K562 (cell line): ENCODE results near the gene SPIRE1. TPM values are rescaled to one million over a fixed set of nuclear protein-coding genes. Genes with fewer than 3 reads are reported as not detected.

ENCODE experiments used
- ATF2 ChIP-seq: sonication (generic); formaldehyde crosslinking; IDR thresholded peaks from 2 replicates; pipeline ENCODE4 v1.8.1; 2022; ENCODE audit warnings: missing genetic modification reagents
- FOXA1 ChIP-seq: fragments of 450-650 bp; IDR thresholded peaks from 2 replicates; pipeline ENCODE4 v1.6.1; 2016; ENCODE audit warnings: mild to moderate bottlenecking, borderline replicate concordance
- PML ChIP-seq: IDR thresholded peaks from 2 replicates; pipeline ENCODE4 v1.6.1; 2012; ENCODE audit warnings: low read length, inconsistent platforms
- POU5F1 ChIP-seq: fragments of 150-350 bp; IDR thresholded peaks from 2 replicates; pipeline ENCODE4 v1.6.1; 2014; ENCODE audit warnings: borderline replicate concordance, low read length, low read depth, mild to moderate bottlenecking; ENCODE audit not compliant: partially characterized antibody
- PURB ChIP-seq: sonication (generic); formaldehyde crosslinking; IDR thresholded peaks from 2 replicates; pipeline ENCODE4 v1.9.0; 2021; ENCODE audit warnings: low read depth, mild to moderate bottlenecking, missing genetic modification reagents
- PYGO2 ChIP-seq: fragments of 450-650 bp; IDR thresholded peaks from 2 replicates; pipeline ENCODE4 v1.6.1; 2016; ENCODE audit warnings: mild to moderate bottlenecking, missing genetic modification characterization, moderate library complexity, missing compliant biosample characterization
- RNF219 ChIP-seq: fragments of 250-450 bp; sonication (Bioruptor Pico); IDR thresholded peaks from 2 replicates; pipeline ENCODE4 v1.5.0; 2022; ENCODE audit warnings: mild to moderate bottlenecking
- U2AF1 ChIP-seq: fragments of 200-400 bp; formaldehyde crosslinking; optimal IDR thresholded peaks from 2 replicates; pipeline ENCODE3; 2017; ENCODE audit warnings: mild to moderate bottlenecking, low read depth, low read length, moderate library complexity
- ZBTB40 ChIP-seq, 2 experiments: fragments of 450-650 bp in 1 of 2; sonication (generic) in 1 of 2; formaldehyde crosslinking in 1 of 2; IDR thresholded peaks; 2 replicates each; pipeline versions ENCODE4 v1.7.1 to v1.9.0; 2016 to 2022; ENCODE audit warnings: inconsistent platforms in 1 of 2, mild to moderate bottlenecking in 1 of 2, missing genetic modification reagents in 1 of 2
- ZBTB8A ChIP-seq: fragments of 450-650 bp; IDR thresholded peaks from 2 replicates; pipeline ENCODE4 v1.6.1; 2018; ENCODE audit warnings: mild to moderate bottlenecking, moderate library complexity; ENCODE audit not compliant: partially characterized antibody
- ZBTB9 ChIP-seq: fragments of 450-650 bp; formaldehyde crosslinking; IDR thresholded peaks from 2 replicates; pipeline ENCODE4 v1.4.0; 2020; ENCODE audit warnings: mild to moderate bottlenecking, moderate library complexity
- ZNF121 ChIP-seq: sonication (generic); formaldehyde crosslinking; conservative IDR thresholded peaks from 2 replicates; pipeline ENCODE4 v1.8.0; 2022; ENCODE audit warnings: missing genetic modification reagents
- polyA plus RNA-seq, 8 experiments: library from polyadenylated mRNA; depleted of rRNA in 4 of 8; stranded (reverse) in 5 of 8; unstranded in 3 of 8; fragments of >200 nt; fragmentation: Nextera tagmentation in 2 of 8; fragmentation: Illumina TruSeq in 1 of 8; extraction: Ambion mirVana in 2 of 8; extraction: Trizol in 1 of 8; gene quantifications; 2 replicates each; pipeline versions ENCODE4 v1.2.1 to v1.2.3, GENCODE V29; 2011 to 2014; ENCODE audit warnings: inconsistent platforms in 1 of 8, missing spikeins in 1 of 8
- total RNA-seq, 7 experiments: library from RNA; depleted of rRNA in 6 of 7; stranded (reverse); fragments of >200 nt in 6 of 7; fragmentation: Illumina TruSeq in 2 of 7; extraction: Trizol in 2 of 7; gene quantifications; 2 replicates each; pipeline versions ENCODE4 v1.2.1 to v1.2.3, GENCODE V29; 2011 to 2021; ENCODE audit warnings: low replicate concordance in 1 of 7

The SPIRE1 gene
- total and polyA plus RNA-seq, 9 of the 15 experiments (the other 6 are each of a cell fraction or from before 2014, with no cell fraction given): 2.9 to 14.0 (median 10.2) TPM

GRCh38 chr18:12403601-12404506 is 254.1 kb downstream of the SPIRE1 start (continued):
- TF ChIP-seq ZBTB40 (IDR thresholded peaks at IDR 0.05) (no peak), ZBTB40 (CRISPR knock-in tag; IDR thresholded peaks at IDR 0.05) (no peak), PYGO2 (tag) (no peak), ZBTB9 (no peak), ATF2 (CRISPR knock-in tag) (no peak), PURB (CRISPR knock-in tag) (no peak), POU5F1 (no peak), PML (no peak), U2AF1 (no peak), ZBTB8A (no peak), RNF219 (no peak), ZNF121 (CRISPR knock-in tag) (0 out of 2 replicates have a peak, but pooled peaks have one; percentile 31), FOXA1 (no peak)
